ENCODE results near the gene CRB3.

CRB3 gene

DNA sequence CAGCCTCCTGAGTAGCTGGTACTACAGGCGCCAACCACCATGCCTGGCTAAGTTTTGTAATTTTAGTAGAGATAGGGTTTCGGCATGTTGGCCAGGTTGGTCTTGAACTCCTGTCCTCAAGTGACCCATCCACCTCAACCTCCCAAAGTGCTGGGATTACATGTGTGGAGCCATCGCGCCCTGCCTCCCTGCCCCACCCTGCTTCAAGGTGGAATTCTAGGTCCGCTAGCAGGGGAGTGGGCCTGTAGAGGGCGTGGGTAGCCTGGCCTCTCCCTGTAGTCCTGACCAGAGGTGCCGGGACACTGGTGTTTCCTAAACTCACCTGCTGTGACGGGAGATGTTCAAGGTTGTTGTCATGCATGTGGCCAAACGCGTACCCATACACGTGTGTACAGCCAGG is 30.9 kb upstream of the CRB3 start:
- DNase-seq (ENCODE audit: low read depth, low spot score), result no peak

GRCh38 chr19:6433663-6434062 is 30.4 kb upstream of the CRB3 start, which contains the start of gene SLC25A41:
TSS of gene SLC25A41 (minus strand) at chr19:6433763. CDS start at chr19:6433693, 70 bp downstream.
- no peak for DNase-seq (ENCODE audit: low read depth, low spot score)

GRCh38 chr19:6439743-6440142 is 24.3 kb upstream of the CRB3 start:
- no peak for DNase-seq (ENCODE audit: low read depth, low spot score)

DNA sequence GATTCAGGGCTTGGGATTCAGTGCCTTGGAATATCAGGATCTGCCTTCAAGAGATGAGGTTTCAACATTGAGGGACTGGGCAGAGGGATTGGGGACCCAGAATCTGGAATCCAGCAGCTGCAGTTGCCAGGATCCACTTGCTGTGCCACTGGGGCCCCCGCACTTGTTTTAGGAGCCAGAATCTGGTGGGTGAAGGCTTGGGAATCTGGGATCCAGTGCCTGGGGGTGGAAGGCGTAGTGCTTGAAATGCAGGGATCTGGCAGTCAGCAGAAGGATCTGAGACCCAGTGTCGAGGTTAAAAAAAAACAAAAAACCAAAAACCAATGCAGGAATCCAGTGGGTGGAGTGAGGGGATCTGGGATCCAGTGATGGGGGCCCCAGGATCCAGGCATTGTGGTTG is 23.2 kb upstream of the CRB3 start:
- no peak for DNase-seq (ENCODE audit: low read depth, low spot score)

DNA sequence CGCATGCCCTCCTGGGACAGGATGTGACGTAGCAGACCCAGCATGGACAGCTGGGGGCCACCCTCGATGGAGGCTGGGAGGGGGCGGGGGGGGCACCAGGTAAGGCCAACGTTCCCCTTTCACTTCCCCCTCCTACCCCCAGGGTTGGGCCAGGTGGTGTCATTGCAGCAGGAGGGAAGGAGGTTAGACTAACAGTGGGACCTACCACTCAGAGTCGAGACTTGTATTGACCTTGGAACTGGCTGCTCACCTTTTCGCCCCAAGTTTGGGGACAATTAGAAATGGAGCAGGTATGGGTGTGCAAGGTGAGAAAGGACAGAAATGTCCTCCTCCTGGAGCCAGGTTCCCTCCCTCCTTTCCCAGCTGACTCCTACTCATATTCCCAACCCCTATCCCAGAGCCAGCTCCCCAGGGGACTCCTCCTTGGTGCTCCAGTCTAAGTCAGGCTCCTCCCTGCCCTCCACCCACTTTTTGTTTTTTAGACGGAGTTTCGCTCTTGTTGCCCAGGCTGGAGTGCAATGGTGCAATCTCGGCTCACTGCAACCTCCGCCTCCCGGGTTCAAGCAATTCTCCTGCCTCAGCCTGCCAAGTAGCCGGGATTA is 21.9 kb upstream of the CRB3 start:
- DNase-seq (ENCODE audit: low read depth, low spot score), result no peak

- DNase-seq (ENCODE audit: low read depth, low spot score), result no peak
Measured at GRCh38 chr19:6443986-6444385, 20.1 kb upstream of the CRB3 start.

- DNase-seq (ENCODE audit: low read depth, low spot score), result no peak
Measured at GRCh38 chr19:6446452-6446851, 17.6 kb upstream of the CRB3 start.

- DNase-seq (ENCODE audit: low read depth, low spot score), result no peak
Measured at GRCh38 chr19:6448045-6448444, 16.0 kb upstream of the CRB3 start.

DNA sequence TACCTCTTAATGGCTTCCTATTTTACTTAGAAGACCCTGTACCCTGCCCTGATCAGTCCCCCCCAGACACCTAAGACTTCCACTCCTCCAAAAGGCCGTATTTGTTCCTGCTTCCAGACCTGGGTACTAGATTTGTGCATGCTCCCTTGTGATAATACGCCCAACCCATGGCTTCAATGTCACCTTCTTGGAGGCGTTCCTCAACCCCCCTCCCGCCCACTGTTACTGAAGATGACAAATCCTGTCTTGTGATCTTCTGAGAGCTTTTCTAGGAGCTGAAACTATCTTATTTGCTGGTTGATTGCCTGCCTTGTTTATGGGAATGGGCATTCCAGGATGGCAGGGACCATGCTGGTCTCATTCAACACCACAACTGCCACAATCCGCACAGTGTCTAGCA is 13.9 kb upstream of the CRB3 start:
- DNase-seq (ENCODE audit: low read depth, low spot score), result no peak

- no peak for DNase-seq (ENCODE audit: low read depth, low spot score)
Measured at GRCh38 chr19:6451583-6452222, 12.4 kb upstream of the CRB3 start.

DNA sequence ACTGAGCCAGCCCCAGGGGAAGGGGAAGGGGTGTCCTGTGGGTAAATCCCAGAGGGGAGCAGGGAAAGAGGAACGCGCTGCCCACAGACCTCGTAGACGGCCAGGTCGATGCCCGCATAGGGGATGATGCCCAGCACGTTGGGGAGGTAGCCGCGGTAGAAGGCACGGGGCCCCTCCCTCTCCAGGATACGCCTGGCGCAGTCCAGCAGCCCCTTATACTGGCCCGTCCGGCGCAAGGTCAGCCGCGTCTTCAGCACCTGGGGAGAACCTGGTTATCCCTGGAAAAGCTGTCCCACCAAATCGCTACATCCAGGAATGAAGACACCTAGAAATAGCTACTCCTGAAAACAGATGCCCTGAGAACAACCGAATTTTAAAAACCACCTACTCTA is 11.9 kb upstream of the CRB3 start:
- DNase-seq (ENCODE audit: low read depth, low spot score), result no peak

- no peak for DNase-seq (ENCODE audit: low read depth, low spot score)
Measured at GRCh38 chr19:6452899-6453298, 11.2 kb upstream of the CRB3 start.

DNA sequence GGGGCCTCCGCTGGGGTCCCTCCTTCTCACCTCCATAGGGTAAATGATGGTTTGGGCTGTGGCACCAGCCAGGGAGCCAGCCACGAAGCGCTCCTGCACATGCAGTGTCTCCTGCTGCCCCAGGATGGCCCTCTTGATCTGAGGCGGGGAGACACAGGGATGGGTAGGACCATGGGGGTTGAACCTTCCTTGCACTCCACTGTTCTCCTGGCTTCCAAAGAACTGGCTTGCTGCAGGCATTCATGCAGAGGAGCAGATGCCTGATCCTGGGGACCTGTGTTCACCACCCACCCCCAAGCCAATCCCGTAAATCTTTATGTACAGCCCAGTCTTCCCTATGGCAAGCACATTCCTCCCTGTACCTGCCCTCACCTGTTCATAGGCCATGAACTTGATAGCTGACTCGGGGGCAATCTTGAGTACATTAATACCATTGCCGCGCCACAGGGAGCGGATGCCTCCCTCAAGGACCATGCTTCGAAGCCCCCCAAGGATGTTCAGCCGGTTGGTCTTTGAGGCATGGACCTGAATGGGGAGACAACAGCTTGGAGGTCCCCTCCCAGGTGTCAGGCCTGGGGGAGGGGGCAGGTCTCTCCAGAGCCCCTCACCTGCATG is 10.0 kb upstream of the CRB3 start:
- no peak for DNase-seq (ENCODE audit: low read depth, low spot score)

DNA sequence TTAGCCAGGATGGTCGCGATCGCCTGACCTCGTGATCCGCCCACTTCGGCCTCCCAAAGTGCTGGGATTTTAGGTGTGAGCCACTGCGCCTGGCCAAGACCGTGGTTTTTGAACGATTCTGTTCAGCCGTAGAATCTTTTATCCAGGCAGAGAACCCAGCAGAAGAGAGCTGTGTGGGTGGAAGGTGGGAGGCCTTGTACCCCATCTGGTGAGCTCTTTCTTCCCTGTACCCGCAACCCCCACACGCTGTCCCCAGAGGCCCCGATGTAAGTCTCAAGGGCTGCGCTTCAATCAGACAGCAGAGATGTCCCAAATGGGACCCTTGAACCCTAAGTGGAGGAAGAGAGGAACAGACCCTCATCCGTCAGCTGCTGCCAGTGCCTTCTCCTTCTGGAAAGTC is 8.1 kb upstream of the CRB3 start:
- no peak for DNase-seq (ENCODE audit: low read depth, low spot score)

- no peak for DNase-seq (ENCODE audit: low read depth, low spot score)
Measured at GRCh38 chr19:6457958-6458694, 5.9 kb upstream of the CRB3 start.

- no peak for DNase-seq (ENCODE audit: low read depth, low spot score)
Measured at GRCh38 chr19:6458695-6459261, 5.3 kb upstream of the CRB3 start.

- no peak for DNase-seq (ENCODE audit: low read depth, low spot score)
Measured at GRCh38 chr19:6459262-6460098, 4.6 kb upstream of the CRB3 start, which contains the start of gene SLC25A23. TSS of gene SLC25A23 (minus strand) at chr19:6459792. CDS start at chr19:6459628, 164 bp downstream.

DNA sequence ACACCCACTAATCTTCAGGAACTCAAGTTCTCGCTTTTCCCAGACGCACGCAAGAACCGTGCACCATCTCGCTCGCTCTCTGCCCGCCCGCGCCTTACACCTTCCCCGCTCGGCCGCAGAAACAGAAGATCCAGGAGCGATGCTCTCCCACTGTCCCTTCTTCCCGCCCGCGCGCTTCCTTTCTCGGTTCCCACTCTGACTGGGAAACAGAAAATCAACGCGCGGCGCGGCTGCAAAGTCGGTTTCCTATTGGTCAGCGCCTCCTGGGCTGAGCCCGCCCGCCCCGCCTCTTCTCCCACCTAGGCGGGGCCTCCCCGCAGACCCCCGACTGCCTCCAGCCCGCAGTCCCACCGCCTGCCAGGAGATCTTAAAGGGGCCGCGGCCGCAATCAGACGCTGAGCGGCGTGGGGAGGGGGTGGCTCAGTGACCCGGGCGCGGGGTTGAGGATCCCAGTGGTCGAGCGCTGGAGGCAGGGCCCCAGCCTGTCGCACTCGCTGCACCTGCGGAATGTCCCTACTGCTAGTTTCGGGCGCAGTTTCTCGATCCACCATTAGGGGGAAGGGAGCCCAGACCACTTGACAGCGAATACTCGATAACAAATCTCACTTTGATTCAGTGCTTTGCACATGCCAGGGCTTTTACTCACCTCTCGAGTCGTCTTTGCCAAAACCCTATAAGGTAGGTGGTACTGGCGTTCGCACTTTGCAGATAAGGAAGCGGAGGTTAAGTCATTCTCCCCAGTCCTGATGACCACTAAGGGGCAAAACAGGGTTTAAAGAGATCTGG is 3.8 kb upstream of the CRB3 start:
- DNase-seq (ENCODE audit: low read depth, low spot score), result peak; percentile 90

- no peak for DNase-seq (ENCODE audit: low read depth, low spot score)
Measured at GRCh38 chr19:6465006-6465405, 935 bp downstream of the CRB3 start.

DNA sequence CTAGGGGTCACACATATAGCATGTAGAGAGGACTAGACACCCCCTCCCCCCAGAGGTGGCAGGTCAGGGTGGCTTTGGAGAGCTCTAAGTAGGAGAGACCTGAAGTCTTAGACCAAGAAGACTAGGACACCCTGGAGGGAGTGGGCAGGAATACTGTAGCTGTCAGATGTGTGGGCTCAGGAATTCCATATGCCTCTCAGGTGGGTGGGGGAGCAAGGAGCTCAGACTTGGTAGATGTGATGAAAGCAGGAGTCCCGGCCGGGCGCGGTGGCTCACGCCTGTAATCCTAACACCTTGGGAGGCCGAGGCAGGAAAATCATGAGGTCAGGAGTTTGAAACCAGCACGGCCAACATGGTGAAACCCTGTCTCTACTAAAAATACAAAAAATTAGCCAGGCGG is 1.6 kb downstream of the CRB3 start:
- no peak for DNase-seq (ENCODE audit: low read depth, low spot score)

Data from activated CD4-positive, CD25-positive, alpha-beta regulatory T cell treated with anti-CD3 and anti-CD28 coated beads, Interleukin-2, amount 50 U/mL, for 16 hours (primary cell).